Measurements from ENCODE around the gene PALM3.

Gene PALM3

GRCh38 chr19:14006085-14006765 is 55.7 kb downstream of the PALM3 start, which contains the start of gene RFX1:
RFX1 (minus strand) TSS chr19:14006320; CDS start chr19:13993843, 12,477 bp downstream.
- TF ChIP-seq CTCF (IDR thresholded peaks at IDR 0.05; ENCODE audit: insufficient read depth, low read depth, low read length, missing control alignments): no peak
- peak; percentile 100 for DNase-seq (ENCODE audit: low read depth)
- peak within 1 kb of the TSS; percentile 83 for H3K4me3 ChIP-seq (ENCODE audit: low read length)

- H3K4me3 ChIP-seq (ENCODE audit: low read length): peak overlapping the region; percentile 58
- TF ChIP-seq CTCF (IDR thresholded peaks at IDR 0.05; ENCODE audit: insufficient read depth, low read depth, low read length, missing control alignments): no peak
- DNase-seq (ENCODE audit: low read depth): peak; percentile 86
Measured at GRCh38 chr19:14005349-14006084, 56.4 kb downstream of the PALM3 start.

GRCh38 chr19:14004619-14005348 is 57.1 kb downstream of the PALM3 start:
- TF ChIP-seq CTCF (IDR thresholded peaks at IDR 0.05; ENCODE audit: insufficient read depth, low read depth, low read length, missing control alignments): no peak
- no peak overlapping the region for H3K4me3 ChIP-seq (ENCODE audit: low read length)
- no peak for DNase-seq (ENCODE audit: low read depth)
